HepG2 (cell line): ENCODE measurements around the gene OR10AD1. TPM values are rescaled to one million over a fixed set of nuclear protein-coding genes. Genes with fewer than 3 reads are reported as not detected.

Experiments
- ARID3A ChIP-seq: IDR thresholded peaks from 2 replicates; pipeline ENCODE4 v1.6.1; 2012; ENCODE audit warnings: low read depth, low read length, improper control_type of control experiment
- FOXP4 ChIP-seq: sonication (generic); formaldehyde crosslinking; IDR thresholded peaks from 2 replicates; pipeline ENCODE4 v1.4.0; 2020; ENCODE audit warnings: missing genetic modification reagents
- GLI4 ChIP-seq: sonication (generic); formaldehyde crosslinking; IDR thresholded peaks from 2 replicates; pipeline ENCODE4 v1.5.1; 2020; ENCODE audit warnings: missing genetic modification reagents, mild to moderate bottlenecking, moderate library complexity, borderline replicate concordance
- GTF3A ChIP-seq: sonication (generic); formaldehyde crosslinking; conservative IDR thresholded peaks from 2 replicates; pipeline ENCODE4 v1.4.0; 2020; ENCODE audit warnings: mild to moderate bottlenecking, missing genetic modification reagents
- TEAD2 ChIP-seq: sonication (generic); formaldehyde crosslinking; IDR thresholded peaks from 2 replicates; pipeline ENCODE4 v1.9.0; 2021; ENCODE audit warnings: missing genetic modification reagents
- YY1 ChIP-seq: IDR thresholded peaks from 2 replicates; pipeline ENCODE4 v1.6.1; 2011; ENCODE audit warnings: low read length, low read depth, moderate library complexity, mild to moderate bottlenecking; ENCODE audit not compliant: insufficient read depth, insufficient replicate concordance
- ZFX ChIP-seq: sonication (generic); formaldehyde crosslinking; IDR thresholded peaks from 2 replicates; pipeline ENCODE4 v1.4.0; 2020; ENCODE audit warnings: mild to moderate bottlenecking, low read depth, missing genetic modification reagents, moderate library complexity
- ZNF354B ChIP-seq: sonication (generic); formaldehyde crosslinking; IDR thresholded peaks from 2 replicates; pipeline ENCODE4 v1.8.0; 2022; ENCODE audit warnings: mild to moderate bottlenecking, missing genetic modification reagents
- ZNF496 ChIP-seq: sonication (generic); formaldehyde crosslinking; IDR thresholded peaks from 2 replicates; pipeline ENCODE4 v1.8.1; 2023; ENCODE audit warnings: mild to moderate bottlenecking, moderate library complexity, missing genetic modification reagents; ENCODE audit not compliant: insufficient replicate concordance
- ZNF510 ChIP-seq: sonication (generic); formaldehyde crosslinking; IDR thresholded peaks from 2 replicates; pipeline ENCODE4 v1.4.0; 2020; ENCODE audit warnings: low read depth, mild to moderate bottlenecking, missing genetic modification reagents
- ZNF530 ChIP-seq: sonication (generic); formaldehyde crosslinking; IDR thresholded peaks from 2 replicates; pipeline ENCODE4 v1.5.0; 2020; ENCODE audit warnings: low read depth, mild to moderate bottlenecking, missing genetic modification reagents
- ZNF816 ChIP-seq: sonication (generic); formaldehyde crosslinking; IDR thresholded peaks from 2 replicates; pipeline ENCODE4 v1.8.0; 2022; ENCODE audit warnings: missing genetic modification reagents, mild to moderate bottlenecking, borderline replicate concordance
- polyA plus RNA-seq, 8 experiments: library from polyadenylated mRNA; depleted of rRNA in 3 of 8; stranded (reverse) in 7 of 8; unstranded in 1 of 8; fragments of >200 nt; fragmentation: Illumina TruSeq in 4 of 8; extraction: Trizol in 4 of 8; gene quantifications; 2 replicates each; pipeline versions ENCODE4 v1.2.1 to v1.2.3, GENCODE V29; 2011 to 2016; ENCODE audit warnings: low read depth in 4 of 8, missing spikeins in 1 of 8, mixed read lengths in 1 of 8; ENCODE audit not compliant: insufficient read depth in 1 of 8
- total RNA-seq, 5 experiments: library from RNA; depleted of rRNA; stranded (reverse); fragments of >200 nt; fragmentation: Illumina TruSeq; extraction: Trizol; gene quantifications; 2 replicates each; pipeline ENCODE4 v1.2.3, GENCODE V29; 2016; ENCODE audit warnings: low read depth in 1 of 5
- TF ChIP-seq, protein P1 (sequence below): sonication (generic); formaldehyde crosslinking; IDR thresholded peaks from 2 replicates; pipeline ENCODE4 v1.5.1; 2020; ENCODE audit warnings: mild to moderate bottlenecking, missing genetic modification reagents, moderate library complexity
- TF ChIP-seq, protein P2 (sequence below): IDR thresholded peaks from 2 replicates; pipeline ENCODE4 v1.6.1; 2016
- TF ChIP-seq, protein P3 (sequence below): sonication (generic); formaldehyde crosslinking; IDR thresholded peaks from 2 replicates; pipeline ENCODE4 v1.4.0; 2020; ENCODE audit warnings: mild to moderate bottlenecking, missing genetic modification reagents
- TF ChIP-seq, protein P4 (sequence below): sonication (generic); formaldehyde crosslinking; IDR thresholded peaks from 2 replicates; pipeline ENCODE4 v1.4.0; 2020; ENCODE audit warnings: missing genetic modification reagents, low read depth, mild to moderate bottlenecking, borderline replicate concordance

OR10AD1 gene
- total and polyA plus RNA-seq, 2 of the 13 experiments (the other 11 are each of a cell fraction or from before 2014, with no cell fraction given), result not detected

DNA sequence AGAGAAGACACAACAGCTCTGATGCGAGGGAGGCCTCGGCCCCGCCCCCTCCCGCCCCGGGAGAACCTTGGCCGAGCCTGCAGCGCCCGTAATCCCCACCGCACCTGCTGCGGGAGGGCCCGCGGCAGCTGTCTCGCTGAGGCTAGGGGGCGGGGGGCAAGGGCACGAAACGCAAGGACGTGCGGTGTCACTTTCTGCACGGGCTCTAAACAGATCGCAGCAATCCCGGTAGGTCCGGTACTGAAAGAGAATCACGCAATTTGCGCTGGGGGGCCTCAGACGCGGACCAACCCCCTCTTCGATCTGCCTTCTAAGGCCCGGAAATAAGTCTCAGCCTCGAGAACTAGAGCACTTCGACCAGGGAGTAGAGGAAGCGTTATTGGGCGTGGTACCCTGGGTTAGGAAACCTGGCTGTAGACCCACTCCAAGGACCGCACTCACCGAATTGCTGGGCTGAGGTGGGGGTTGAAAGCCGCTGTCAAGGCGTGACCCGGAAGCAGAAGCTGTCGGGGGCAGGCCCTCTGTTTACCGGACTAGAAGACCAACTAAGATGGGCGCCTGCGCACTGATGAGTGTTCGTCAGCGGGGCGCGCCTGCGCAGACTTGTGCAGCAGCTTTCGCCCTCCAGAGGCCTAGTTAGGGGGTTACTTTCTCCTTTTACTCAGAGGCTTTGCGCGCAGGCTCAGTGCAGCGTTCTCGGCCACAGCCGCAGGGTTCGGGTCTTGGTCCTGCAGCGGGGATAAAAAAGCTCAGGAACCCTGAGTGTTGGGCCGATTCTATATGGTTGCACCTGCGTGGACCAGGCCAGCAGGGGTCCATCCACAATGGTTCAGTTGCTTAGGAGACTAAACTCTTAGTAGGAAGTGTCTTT is 45.8 kb downstream of the OR10AD1 start, which contains the start of gene ASB8 (continued):
- TF ChIP-seq, protein P1, sequence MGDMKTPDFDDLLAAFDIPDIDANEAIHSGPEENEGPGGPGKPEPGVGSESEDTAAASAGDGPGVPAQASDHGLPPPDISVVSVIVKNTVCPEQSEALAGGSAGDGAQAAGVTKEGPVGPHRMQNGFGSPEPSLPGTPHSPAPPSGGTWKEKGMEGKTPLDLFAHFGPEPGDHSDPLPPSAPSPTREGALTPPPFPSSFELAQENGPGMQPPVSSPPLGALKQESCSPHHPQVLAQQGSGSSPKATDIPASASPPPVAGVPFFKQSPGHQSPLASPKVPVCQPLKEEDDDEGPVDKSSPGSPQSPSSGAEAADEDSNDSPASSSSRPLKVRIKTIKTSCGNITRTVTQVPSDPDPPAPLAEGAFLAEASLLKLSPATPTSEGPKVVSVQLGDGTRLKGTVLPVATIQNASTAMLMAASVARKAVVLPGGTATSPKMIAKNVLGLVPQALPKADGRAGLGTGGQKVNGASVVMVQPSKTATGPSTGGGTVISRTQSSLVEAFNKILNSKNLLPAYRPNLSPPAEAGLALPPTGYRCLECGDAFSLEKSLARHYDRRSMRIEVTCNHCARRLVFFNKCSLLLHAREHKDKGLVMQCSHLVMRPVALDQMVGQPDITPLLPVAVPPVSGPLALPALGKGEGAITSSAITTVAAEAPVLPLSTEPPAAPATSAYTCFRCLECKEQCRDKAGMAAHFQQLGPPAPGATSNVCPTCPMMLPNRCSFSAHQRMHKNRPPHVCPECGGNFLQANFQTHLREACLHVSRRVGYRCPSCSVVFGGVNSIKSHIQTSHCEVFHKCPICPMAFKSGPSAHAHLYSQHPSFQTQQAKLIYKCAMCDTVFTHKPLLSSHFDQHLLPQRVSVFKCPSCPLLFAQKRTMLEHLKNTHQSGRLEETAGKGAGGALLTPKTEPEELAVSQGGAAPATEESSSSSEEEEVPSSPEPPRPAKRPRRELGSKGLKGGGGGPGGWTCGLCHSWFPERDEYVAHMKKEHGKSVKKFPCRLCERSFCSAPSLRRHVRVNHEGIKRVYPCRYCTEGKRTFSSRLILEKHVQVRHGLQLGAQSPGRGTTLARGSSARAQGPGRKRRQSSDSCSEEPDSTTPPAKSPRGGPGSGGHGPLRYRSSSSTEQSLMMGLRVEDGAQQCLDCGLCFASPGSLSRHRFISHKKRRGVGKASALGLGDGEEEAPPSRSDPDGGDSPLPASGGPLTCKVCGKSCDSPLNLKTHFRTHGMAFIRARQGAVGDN (CRISPR knock-in tag), result peak; percentile 96
- TF ChIP-seq, protein P2, sequence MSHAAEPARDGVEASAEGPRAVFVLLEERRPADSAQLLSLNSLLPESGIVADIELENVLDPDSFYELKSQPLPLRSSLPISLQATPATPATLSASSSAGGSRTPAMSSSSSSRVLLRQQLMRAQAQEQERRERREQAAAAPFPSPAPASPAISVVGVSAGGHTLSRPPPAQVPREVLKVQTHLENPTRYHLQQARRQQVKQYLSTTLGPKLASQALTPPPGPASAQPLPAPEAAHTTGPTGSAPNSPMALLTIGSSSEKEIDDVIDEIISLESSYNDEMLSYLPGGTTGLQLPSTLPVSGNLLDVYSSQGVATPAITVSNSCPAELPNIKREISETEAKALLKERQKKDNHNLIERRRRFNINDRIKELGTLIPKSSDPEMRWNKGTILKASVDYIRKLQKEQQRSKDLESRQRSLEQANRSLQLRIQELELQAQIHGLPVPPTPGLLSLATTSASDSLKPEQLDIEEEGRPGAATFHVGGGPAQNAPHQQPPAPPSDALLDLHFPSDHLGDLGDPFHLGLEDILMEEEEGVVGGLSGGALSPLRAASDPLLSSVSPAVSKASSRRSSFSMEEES (CRISPR knock-in tag), result no peak
- TF ChIP-seq ZFX (CRISPR knock-in tag), result peak; percentile 90
- TF ChIP-seq GLI4 (CRISPR knock-in tag), result no peak
- TF ChIP-seq, protein P3, sequence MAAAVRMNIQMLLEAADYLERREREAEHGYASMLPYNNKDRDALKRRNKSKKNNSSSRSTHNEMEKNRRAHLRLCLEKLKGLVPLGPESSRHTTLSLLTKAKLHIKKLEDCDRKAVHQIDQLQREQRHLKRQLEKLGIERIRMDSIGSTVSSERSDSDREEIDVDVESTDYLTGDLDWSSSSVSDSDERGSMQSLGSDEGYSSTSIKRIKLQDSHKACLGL, result peak; percentile 73; the same call in 1 of the 2 replicates
- no peak for TF ChIP-seq ZNF354B (CRISPR knock-in tag)
- no peak for TF ChIP-seq ZNF496 (CRISPR knock-in tag)
- 0 out of 2 replicates have a peak, but pooled peaks have one; percentile 10 for TF ChIP-seq FOXP4
- TF ChIP-seq ZNF510 (CRISPR knock-in tag), result no peak
- TF ChIP-seq, protein P4, sequence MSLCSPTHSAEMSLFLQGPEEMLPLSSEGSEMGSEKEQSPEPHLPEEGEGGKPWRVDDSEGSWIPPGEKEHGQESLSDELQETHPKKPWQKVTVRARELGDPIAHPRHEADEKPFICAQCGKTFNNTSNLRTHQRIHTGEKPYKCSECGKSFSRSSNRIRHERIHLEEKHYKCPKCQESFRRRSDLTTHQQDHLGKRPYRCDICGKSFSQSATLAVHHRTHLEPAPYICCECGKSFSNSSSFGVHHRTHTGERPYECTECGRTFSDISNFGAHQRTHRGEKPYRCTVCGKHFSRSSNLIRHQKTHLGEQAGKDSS (CRISPR knock-in tag), result 0 out of 2 replicates have a peak, but pooled peaks have one; percentile 11
- TF ChIP-seq ZNF816 (CRISPR knock-in tag), result peak; percentile 68; the same call in 1 of the 2 replicates
- TF ChIP-seq ARID3A, result no peak
- no peak; the same call in 1 of the 2 replicates for TF ChIP-seq GTF3A (CRISPR knock-in tag)
- TF ChIP-seq YY1, result peak; percentile 63
- TF ChIP-seq TEAD2, result no peak
- TF ChIP-seq ZNF530 (CRISPR knock-in tag), result no peak
